ENCODE data around the gene CAB39L.

DNA sequence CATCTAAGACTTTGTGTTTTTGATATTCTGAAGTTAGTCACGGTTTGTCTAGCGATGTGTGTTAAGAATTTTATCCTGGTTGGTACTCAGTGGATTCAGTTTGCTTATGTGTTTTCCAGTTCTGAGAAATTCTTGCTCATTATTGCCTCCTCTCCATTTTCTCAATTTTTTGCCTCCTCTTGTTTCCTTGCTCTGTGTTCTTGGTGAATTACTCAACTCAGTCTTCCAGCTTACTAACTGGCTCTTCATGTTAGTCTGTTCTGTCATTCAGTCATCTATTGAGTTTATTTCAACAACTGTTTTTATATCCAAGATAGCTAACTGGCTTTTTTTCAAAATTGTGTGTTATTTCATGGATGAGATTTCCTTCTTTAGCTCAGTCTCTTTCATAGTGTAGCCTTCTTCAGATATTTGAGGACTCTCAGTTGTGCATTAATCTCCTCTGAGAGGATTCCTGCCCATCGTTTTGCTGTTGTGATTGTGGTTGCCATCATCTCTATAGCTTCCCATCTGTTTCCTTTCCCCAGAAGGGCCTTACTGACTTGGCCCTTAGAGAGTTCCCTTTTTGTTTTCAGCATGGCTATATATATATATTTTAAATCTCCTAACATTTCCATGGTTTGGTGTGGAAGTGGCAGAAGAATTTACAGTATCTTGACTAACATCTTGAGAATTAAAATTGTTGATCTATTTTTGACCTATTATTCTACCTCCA lies 6.4 kb upstream of the CAB39L start:
- TF ChIP-seq MAZ (IDR thresholded peaks at IDR 0.05; ENCODE audit: borderline replicate concordance, low read depth, low read length) (no peak), MYC (IDR thresholded peaks at IDR 0.05; ENCODE audit: borderline replicate concordance, low read length) (no peak), CBX8 (IDR thresholded peaks at IDR 0.05) (no peak), RFX5 (IDR thresholded peaks at IDR 0.05) (no peak), POLR2A (IDR thresholded peaks at IDR 0.05; ENCODE audit: low read length) (no peak), JUNB (IDR thresholded peaks at IDR 0.05) (no peak)
- TF ChIP-seq, protein P1, sequence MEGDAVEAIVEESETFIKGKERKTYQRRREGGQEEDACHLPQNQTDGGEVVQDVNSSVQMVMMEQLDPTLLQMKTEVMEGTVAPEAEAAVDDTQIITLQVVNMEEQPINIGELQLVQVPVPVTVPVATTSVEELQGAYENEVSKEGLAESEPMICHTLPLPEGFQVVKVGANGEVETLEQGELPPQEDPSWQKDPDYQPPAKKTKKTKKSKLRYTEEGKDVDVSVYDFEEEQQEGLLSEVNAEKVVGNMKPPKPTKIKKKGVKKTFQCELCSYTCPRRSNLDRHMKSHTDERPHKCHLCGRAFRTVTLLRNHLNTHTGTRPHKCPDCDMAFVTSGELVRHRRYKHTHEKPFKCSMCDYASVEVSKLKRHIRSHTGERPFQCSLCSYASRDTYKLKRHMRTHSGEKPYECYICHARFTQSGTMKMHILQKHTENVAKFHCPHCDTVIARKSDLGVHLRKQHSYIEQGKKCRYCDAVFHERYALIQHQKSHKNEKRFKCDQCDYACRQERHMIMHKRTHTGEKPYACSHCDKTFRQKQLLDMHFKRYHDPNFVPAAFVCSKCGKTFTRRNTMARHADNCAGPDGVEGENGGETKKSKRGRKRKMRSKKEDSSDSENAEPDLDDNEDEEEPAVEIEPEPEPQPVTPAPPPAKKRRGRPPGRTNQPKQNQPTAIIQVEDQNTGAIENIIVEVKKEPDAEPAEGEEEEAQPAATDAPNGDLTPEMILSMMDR (IDR thresholded peaks at IDR 0.05) = no peak
